Activated B cell treated with CpG ODN at 0.5 μM for 24 hours (primary cell): ENCODE data around the gene UFSP1. TPM values are rescaled to one million over a fixed set of nuclear protein-coding genes. Genes with fewer than 3 reads are reported as not detected.
"Not testable (repeated sequence)": the region's sequence is repeated elsewhere in the genome, so short reads cannot be mapped to it uniquely, and the experiment has no call there.

Experiments used
- ATAC-seq: fragments of 200-7000 bp; cut with Tn5 transposase; one replicate; pipeline ENCODE4 v1.10.0; 2021; ENCODE audit warnings: low read depth, mild to moderate bottlenecking, moderate library complexity
- CTCF ChIA-PET: fragments of 350-600 bp; sonication (Branson Sonifier 250); formaldehyde crosslinking; loops from one replicate; lab custom pipeline; 2021; ENCODE audit warnings: antibody characterized with exemption; lab: Charles Lee
- POLR2A ChIA-PET: fragments of 350-600 bp; sonication (Branson Sonifier 250); formaldehyde crosslinking; loops from one replicate; lab custom pipeline; 2021; ENCODE audit warnings: antibody characterized with exemption; lab: Charles Lee
- DNase-seq: peaks from one replicate; pipeline ENCODE4 v3.0.0; 2022
- H3K27ac Mint-ChIP-seq: one replicate; pipeline ENCODE4 v1.8.0; 2020; ENCODE audit warnings: mixed read lengths
- H3K27me3 Mint-ChIP-seq: one replicate; pipeline ENCODE4 v1.8.0; 2021; ENCODE audit warnings: mixed read lengths
- H3K36me3 Mint-ChIP-seq: one replicate; pipeline ENCODE4 v1.8.0; 2021; ENCODE audit warnings: low read depth, mixed read lengths
- H3K4me1 Mint-ChIP-seq: one replicate; pipeline ENCODE4 v1.8.0; 2021; ENCODE audit warnings: mixed read lengths
- H3K4me3 Mint-ChIP-seq: one replicate; pipeline ENCODE4 v1.8.0; 2020; ENCODE audit warnings: mild to moderate bottlenecking, mixed read lengths
- H3K9me3 Mint-ChIP-seq: one replicate; pipeline ENCODE4 v1.8.0; 2020; ENCODE audit warnings: mixed read lengths
- CTCF ChIP-seq: fragments of 200-600 bp; IDR thresholded peaks from one replicate; pipeline ENCODE4 v1.8.0; 2022; ENCODE audit warnings: antibody characterized with exemption, mild to moderate bottlenecking
- intact Hi-C: fragments of 100-400 bp; cut with micrococcal nuclease; formaldehyde crosslinking; loops from one replicate; pipeline ENCODE4 v1.15.1; 2024
- total RNA-seq: library from RNA; stranded (reverse); gene quantifications from 2 replicates; pipeline ENCODE4 v1.2.3, GENCODE V29; 2022

The UFSP1 gene
- total RNA-seq, 1 donor from 2014 or later: 3.4 TPM

- H3K27me3 Mint-ChIP-seq: peaks cover 25% of the 10 kb centered on the region
- H3K27ac Mint-ChIP-seq: no peak overlapping the region
- H3K4me1 Mint-ChIP-seq: peaks cover 1% of the 10 kb centered on the region
- intact Hi-C loops: no loop called here
- no peaks in the 10 kb centered on the region for H3K9me3 Mint-ChIP-seq
- ATAC-seq: no peak
- no peak for TF ChIP-seq CTCF
- no peak overlapping the region for H3K4me3 Mint-ChIP-seq
- POLR2A ChIA-PET: no interaction called here
- DNase-seq: no peak
- no peaks in the 10 kb centered on the region for H3K36me3 Mint-ChIP-seq
- CTCF ChIA-PET: no interaction called here
Observed at GRCh38 chr7:100921039-100921438, 31.5 kb upstream of the UFSP1 start.

- H3K4me3 Mint-ChIP-seq, intact Hi-C loops, H3K9me3 Mint-ChIP-seq, H3K36me3 Mint-ChIP-seq, CTCF ChIA-PET, POLR2A ChIA-PET, H3K4me1 Mint-ChIP-seq, ATAC-seq, DNase-seq, H3K27ac Mint-ChIP-seq: not testable (repeated sequence)
- peaks cover 28% of the 10 kb centered on the region for H3K27me3 Mint-ChIP-seq
Observed at GRCh38 chr7:100919779-100920437, 30.4 kb upstream of the UFSP1 start.

GRCh38 chr7:100919335-100919734 lies 29.8 kb upstream of the UFSP1 start:
- DNase-seq, H3K4me3 Mint-ChIP-seq, ATAC-seq, H3K4me1 Mint-ChIP-seq, H3K27ac Mint-ChIP-seq, POLR2A ChIA-PET, H3K36me3 Mint-ChIP-seq, CTCF ChIA-PET, intact Hi-C loops, H3K9me3 Mint-ChIP-seq: not testable (repeated sequence)
- peaks cover 29% of the 10 kb centered on the region for H3K27me3 Mint-ChIP-seq

- ATAC-seq (no peak), DNase-seq (no peak)
- ChIA-PET POLR2A (no interaction called here), CTCF (no interaction called here)
- H3K4me3 Mint-ChIP-seq: no peak overlapping the region
- TF ChIP-seq CTCF: no peak
- no peak overlapping the region for H3K27ac Mint-ChIP-seq
- intact Hi-C loops: no loop called here
- H3K27me3 Mint-ChIP-seq: peaks cover 20% of the 10 kb centered on the region
- no peaks in the 10 kb centered on the region for H3K9me3 Mint-ChIP-seq
- peaks cover 6% of the 10 kb centered on the region for H3K4me1 Mint-ChIP-seq
- H3K36me3 Mint-ChIP-seq: no peaks in the 10 kb centered on the region
Observed at GRCh38 chr7:100914879-100915447, 25.4 kb upstream of the UFSP1 start.

GRCh38 chr7:100914208-100914878 lies 24.8 kb upstream of the UFSP1 start:
- no peaks in the 10 kb centered on the region for H3K9me3 Mint-ChIP-seq
- H3K4me1 Mint-ChIP-seq: peaks cover 6% of the 10 kb centered on the region
- no peak for ATAC-seq
- H3K4me3 Mint-ChIP-seq: no peak overlapping the region
- peaks cover 16% of the 10 kb centered on the region for H3K27me3 Mint-ChIP-seq
- H3K27ac Mint-ChIP-seq: no peak overlapping the region
- intact Hi-C loops: no loop called here
- POLR2A ChIA-PET: no interaction called here
- no peak for TF ChIP-seq CTCF
- CTCF ChIA-PET: no interaction called here
- DNase-seq: no peak
- H3K36me3 Mint-ChIP-seq: no peaks in the 10 kb centered on the region

- DNase-seq (no peak), ATAC-seq (no peak)
- Mint-ChIP-seq H3K27me3 (peaks cover 11% of the 10 kb centered on the region), H3K4me1 (peaks cover 6% of the 10 kb centered on the region), H3K27ac (no peak overlapping the region), H3K36me3 (no peaks in the 10 kb centered on the region), H3K9me3 (no peaks in the 10 kb centered on the region), H3K4me3 (no peak overlapping the region)
- ChIA-PET CTCF (no interaction called here), POLR2A (no interaction called here)
- intact Hi-C loops: no loop called here
- TF ChIP-seq CTCF: no peak
Observed at GRCh38 chr7:100911484-100911883, 22.0 kb upstream of the UFSP1 start.

GRCh38 chr7:100910443-100910842 lies 20.9 kb upstream of the UFSP1 start:
- H3K27ac Mint-ChIP-seq, H3K36me3 Mint-ChIP-seq, H3K9me3 Mint-ChIP-seq, CTCF ChIA-PET, H3K4me3 Mint-ChIP-seq, intact Hi-C loops, DNase-seq, H3K27me3 Mint-ChIP-seq, H3K4me1 Mint-ChIP-seq, ATAC-seq: not testable (repeated sequence)
- POLR2A ChIA-PET: interaction anchor here (0.6 kb wide), 2 partner anchors 110 to 514 kb away, joined by 3 to 4 read pairs; no protein-coding TSS in a partner anchor
